Neural crest cell (in vitro differentiated cells): ENCODE data around the gene MRI1. TPM values are rescaled to one million over a fixed set of nuclear protein-coding genes. Genes with fewer than 3 reads are reported as not detected.

Source experiments
- DNase-seq: peaks from one replicate; pipeline ENCODE4 v3.0.0; 2021; ENCODE audit warnings: low read depth, mixed read lengths, low spot score
- H3K27ac Mint-ChIP-seq: one replicate; pipeline ENCODE4 v1.8.0; 2021; ENCODE audit warnings: mild to moderate bottlenecking, mixed read lengths; ENCODE audit not compliant: unreplicated experiment
- H3K27me3 Mint-ChIP-seq: 2 replicates; pipeline ENCODE4 v1.8.0; 2021; ENCODE audit warnings: low read depth, mild to moderate bottlenecking, mixed read lengths
- H3K36me3 Mint-ChIP-seq: 2 replicates; pipeline ENCODE4 v1.8.0; 2021; ENCODE audit warnings: low read depth, mild to moderate bottlenecking, mixed read lengths
- H3K4me1 Mint-ChIP-seq: 2 replicates; pipeline ENCODE4 v1.8.0; 2021; ENCODE audit warnings: mixed read lengths
- H3K4me3 Mint-ChIP-seq: one replicate; pipeline ENCODE4 v1.8.0; 2021; ENCODE audit warnings: mild to moderate bottlenecking, mixed read lengths
- H3K9me3 Mint-ChIP-seq: 2 replicates; pipeline ENCODE4 v1.8.0; 2021; ENCODE audit warnings: mixed read lengths
- total RNA-seq: library from RNA; stranded (reverse); gene quantifications from 2 replicates; pipeline ENCODE4 v1.2.1, GENCODE V29; 2021
- TF ChIP-seq, protein P1 (sequence below): fragments of 200-600 bp; sonication (generic); conservative IDR thresholded peaks from 2 replicates; pipeline ENCODE4 v1.5.0; 2021; ENCODE audit warnings: antibody characterized with exemption, mild to moderate bottlenecking

Gene MRI1
- total RNA-seq, 1 donor from 2014 or later: 24.0 TPM

DNA sequence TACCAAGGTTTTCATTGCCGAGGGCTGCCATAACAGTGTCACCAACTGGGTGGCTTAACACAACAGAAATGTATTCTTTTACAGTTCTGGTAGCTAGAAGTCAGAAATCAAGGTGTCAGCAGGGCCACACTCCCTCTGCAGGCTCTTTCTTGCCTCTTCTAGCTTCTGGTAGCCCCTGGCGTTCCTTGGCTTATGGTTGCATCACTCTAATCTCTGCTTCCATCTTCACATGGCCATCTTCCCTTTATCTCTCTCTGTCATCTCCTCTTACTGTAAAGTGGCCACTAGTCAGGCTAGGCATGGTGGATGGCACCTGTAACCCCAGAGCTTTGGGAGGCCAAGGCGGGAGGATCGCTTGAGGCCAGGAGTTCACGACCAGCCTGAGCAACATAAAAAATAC lies 38.0 kb upstream of the MRI1 start:
- TF ChIP-seq, protein P1, sequence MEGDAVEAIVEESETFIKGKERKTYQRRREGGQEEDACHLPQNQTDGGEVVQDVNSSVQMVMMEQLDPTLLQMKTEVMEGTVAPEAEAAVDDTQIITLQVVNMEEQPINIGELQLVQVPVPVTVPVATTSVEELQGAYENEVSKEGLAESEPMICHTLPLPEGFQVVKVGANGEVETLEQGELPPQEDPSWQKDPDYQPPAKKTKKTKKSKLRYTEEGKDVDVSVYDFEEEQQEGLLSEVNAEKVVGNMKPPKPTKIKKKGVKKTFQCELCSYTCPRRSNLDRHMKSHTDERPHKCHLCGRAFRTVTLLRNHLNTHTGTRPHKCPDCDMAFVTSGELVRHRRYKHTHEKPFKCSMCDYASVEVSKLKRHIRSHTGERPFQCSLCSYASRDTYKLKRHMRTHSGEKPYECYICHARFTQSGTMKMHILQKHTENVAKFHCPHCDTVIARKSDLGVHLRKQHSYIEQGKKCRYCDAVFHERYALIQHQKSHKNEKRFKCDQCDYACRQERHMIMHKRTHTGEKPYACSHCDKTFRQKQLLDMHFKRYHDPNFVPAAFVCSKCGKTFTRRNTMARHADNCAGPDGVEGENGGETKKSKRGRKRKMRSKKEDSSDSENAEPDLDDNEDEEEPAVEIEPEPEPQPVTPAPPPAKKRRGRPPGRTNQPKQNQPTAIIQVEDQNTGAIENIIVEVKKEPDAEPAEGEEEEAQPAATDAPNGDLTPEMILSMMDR: no peak
- DNase-seq: no peak
- Mint-ChIP-seq H3K9me3 (no peaks in the 10 kb centered on the region), H3K27me3 (peaks cover 2% of the 10 kb centered on the region), H3K4me1 (peaks cover 4% of the 10 kb centered on the region), H3K4me3 (no peak overlapping the region), H3K36me3 (no peaks in the 10 kb centered on the region), H3K27ac (no peak overlapping the region)

DNA sequence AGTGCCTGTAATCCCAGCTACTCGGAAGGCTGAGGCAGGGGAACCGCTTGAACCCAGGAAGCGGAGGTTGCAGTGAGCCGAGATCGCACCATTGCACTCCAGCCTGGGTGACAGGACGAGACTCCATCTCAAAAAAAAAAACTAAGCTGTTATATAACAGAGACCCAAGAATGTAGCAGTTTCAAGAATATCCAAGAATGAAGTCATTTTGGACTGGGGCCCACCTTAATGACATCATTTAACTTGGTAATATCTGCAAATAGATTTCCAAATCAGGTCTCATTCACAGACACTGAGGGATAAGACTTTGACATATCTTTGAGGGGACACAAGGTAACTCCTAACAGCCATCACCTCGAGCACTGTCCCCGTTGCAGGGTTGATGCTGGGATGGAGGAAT lies 36.5 kb upstream of the MRI1 start:
- no peak overlapping the region for H3K4me3 Mint-ChIP-seq
- no peak for DNase-seq
- peaks cover 11% of the 10 kb centered on the region for H3K4me1 Mint-ChIP-seq
- no peak overlapping the region for H3K27ac Mint-ChIP-seq
- H3K9me3 Mint-ChIP-seq: no peaks in the 10 kb centered on the region
- peaks cover 2% of the 10 kb centered on the region for H3K27me3 Mint-ChIP-seq
- TF ChIP-seq, protein P1: no peak
- H3K36me3 Mint-ChIP-seq: no peaks in the 10 kb centered on the region

DNA sequence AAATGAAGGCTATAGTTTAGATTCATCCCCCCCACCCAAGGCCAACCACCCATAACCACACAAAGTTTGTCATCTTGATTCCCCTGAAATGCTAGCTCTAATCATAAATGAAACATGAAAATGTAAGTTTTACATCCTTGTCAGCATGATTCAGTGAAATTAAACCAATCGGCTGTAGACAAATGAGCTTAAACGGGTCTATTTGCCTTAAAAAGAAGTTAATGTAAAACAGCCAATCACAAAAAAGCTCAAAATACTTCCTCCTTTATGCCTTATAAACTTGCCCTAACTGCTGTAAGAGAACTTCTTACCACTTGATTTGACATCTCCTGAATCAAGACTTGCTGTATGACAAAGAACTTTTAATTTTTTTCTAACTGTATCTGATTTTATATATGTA lies 34.5 kb upstream of the MRI1 start:
- TF ChIP-seq, protein P1: no peak
- Mint-ChIP-seq H3K27ac (no peak overlapping the region), H3K4me1 (peaks cover 11% of the 10 kb centered on the region), H3K9me3 (no peaks in the 10 kb centered on the region), H3K4me3 (peak overlapping the region; percentile 44), H3K36me3 (no peaks in the 10 kb centered on the region), H3K27me3 (no peaks in the 10 kb centered on the region)
- DNase-seq: no peak

DNA sequence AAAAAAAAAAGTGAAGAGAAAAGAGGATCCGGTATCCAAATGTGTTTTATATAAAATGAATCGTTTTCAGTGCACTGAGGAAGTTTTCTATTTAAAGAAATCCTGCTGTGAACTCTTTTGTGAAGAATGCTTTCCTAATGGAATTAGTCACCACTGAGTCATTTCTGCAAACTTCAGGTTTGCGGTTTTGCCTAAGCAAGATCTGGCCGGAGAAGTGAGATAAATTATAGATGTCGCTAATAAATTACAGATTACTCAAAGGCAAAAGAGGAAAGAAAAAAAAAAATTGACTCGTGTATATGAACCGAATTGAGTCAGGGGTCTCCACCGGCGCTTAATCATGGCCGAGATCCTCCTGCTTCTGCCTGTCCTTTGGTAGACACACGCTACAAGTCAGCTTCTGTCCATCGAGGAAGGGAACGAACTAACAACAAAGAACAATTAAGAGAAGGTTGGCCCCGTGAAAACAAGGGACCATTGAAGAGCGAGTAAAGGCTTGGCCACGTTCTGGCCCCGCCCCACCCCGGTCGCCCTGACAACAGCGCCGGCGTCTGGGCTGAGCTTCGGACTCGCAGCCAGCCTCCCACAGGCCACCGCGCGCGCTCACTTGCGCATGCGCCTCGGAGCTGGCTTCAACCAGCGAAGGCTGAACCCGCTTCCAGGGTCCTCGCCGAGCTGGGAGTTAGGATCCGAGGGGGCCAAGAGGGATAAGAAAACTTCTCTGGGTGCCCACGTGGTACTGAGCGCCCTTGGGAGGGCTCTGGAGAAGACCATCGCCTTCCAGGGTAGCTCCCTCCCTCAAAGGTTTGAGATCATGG lies 33.0 kb upstream of the MRI1 start:
- H3K4me1 Mint-ChIP-seq: peaks cover 11% of the 10 kb centered on the region
- H3K36me3 Mint-ChIP-seq: no peaks in the 10 kb centered on the region
- H3K9me3 Mint-ChIP-seq: no peaks in the 10 kb centered on the region
- peak overlapping the region; percentile 85 for H3K4me3 Mint-ChIP-seq
- no peaks in the 10 kb centered on the region for H3K27me3 Mint-ChIP-seq
- TF ChIP-seq, protein P1: no peak
- DNase-seq: peak; percentile 94
- peak overlapping the region; percentile 79 for H3K27ac Mint-ChIP-seq

DNA sequence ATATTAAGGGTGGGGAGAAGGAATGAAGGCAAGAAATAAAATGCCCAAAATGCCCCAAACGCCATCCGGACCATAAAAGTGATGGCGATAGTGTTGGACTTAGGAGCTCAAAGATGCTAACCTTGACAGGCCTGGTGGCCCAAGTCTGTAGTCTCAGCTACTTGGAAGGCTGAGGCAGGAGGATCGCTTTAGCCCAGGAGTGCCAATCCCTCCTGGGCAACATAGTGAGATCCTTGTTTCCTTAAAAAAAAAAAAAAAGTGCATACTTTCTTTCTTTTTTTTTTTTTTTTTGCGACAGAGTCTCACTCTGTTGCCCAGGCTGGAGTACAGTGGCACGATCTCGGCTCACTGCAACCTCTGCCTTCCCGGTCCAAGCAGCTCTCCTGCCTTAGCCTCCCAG lies 32.0 kb upstream of the MRI1 start:
- TF ChIP-seq, protein P1: no peak
- peak overlapping the region; percentile 85 for H3K4me3 Mint-ChIP-seq
- DNase-seq: no peak
- H3K27ac Mint-ChIP-seq: no peak overlapping the region
- no peaks in the 10 kb centered on the region for H3K27me3 Mint-ChIP-seq
- peaks cover 11% of the 10 kb centered on the region for H3K4me1 Mint-ChIP-seq
- H3K36me3 Mint-ChIP-seq: no peaks in the 10 kb centered on the region
- H3K9me3 Mint-ChIP-seq: no peaks in the 10 kb centered on the region
